Kidney (tissue), 22 donors: ENCODE results near the gene KCNAB1. TPM values are rescaled to one million over a fixed set of nuclear protein-coding genes. Genes with fewer than 3 reads are reported as not detected.
"Not testable (repeated sequence)": the region's sequence is repeated elsewhere in the genome, so short reads cannot be mapped to it uniquely, and the experiment has no call there.

Experiments used
- DNase-seq, 5 donors: peaks; one replicate each; pipeline ENCODE4 v3.0.0-alpha.2; 2013 to 2020
- FAIRE-seq: peaks from 2 replicates; lab custom pipeline; 2012; peaks lifted over from hg19 to GRCh38; lab: Jason Lieb, UNC
- H3K27ac ChIP-seq, 2 donors: one replicate each; pipeline ENCODE4 v1.7.0; 2013; ENCODE audit warnings: low read depth in 2 of 2, low read length in 2 of 2, inconsistent platforms in 1 of 2
- H3K27me3 ChIP-seq: one replicate; pipeline ENCODE4 v1.7.1; 2013; ENCODE audit warnings: low read length, inconsistent platforms; ENCODE audit not compliant: control insufficient read depth, insufficient read depth
- H3K36me3 ChIP-seq, 3 donors: one replicate each; pipeline versions ENCODE4 v1.7.0 to v1.7.1; 2013; ENCODE audit warnings: low read length in 3 of 3, control low read depth in 1 of 3, inconsistent platforms in 1 of 3; ENCODE audit not compliant: insufficient read depth in 3 of 3, control insufficient read depth in 2 of 3
- H3K4me1 ChIP-seq, 3 donors: one replicate each; pipeline versions ENCODE4 v1.7.0 to v1.7.1; 2013; ENCODE audit warnings: low read length in 3 of 3, inconsistent platforms in 1 of 3, low read depth in 1 of 3; ENCODE audit not compliant: control insufficient read depth in 2 of 3, insufficient read depth in 2 of 3
- H3K4me3 ChIP-seq, 3 donors: one replicate each; pipeline versions ENCODE4 v1.7.0 to v1.8.1; 2013; ENCODE audit warnings: low read length in 3 of 3, control low read depth in 1 of 3, inconsistent platforms in 1 of 3
- H3K9ac ChIP-seq, 3 donors: one replicate each; pipeline versions ENCODE4 v1.7.0 to v1.7.1; 2013; ENCODE audit warnings: low read length in 3 of 3, control low read depth in 1 of 3, inconsistent platforms in 1 of 3
- H3K9me3 ChIP-seq, 3 donors: one replicate each; pipeline versions ENCODE4 v1.7.0 to v1.7.1; 2013; ENCODE audit warnings: low read length in 3 of 3, control low read depth in 1 of 3, inconsistent platforms in 1 of 3; ENCODE audit not compliant: control insufficient read depth in 2 of 3, insufficient read depth in 1 of 3
- intact Hi-C: fragments of 100-400 bp; cut with DNase I; formaldehyde crosslinking; loops from one replicate; pipeline ENCODE4 v1.11.1; 2022
- long read RNA-seq, 10 donors: library from polyadenylated mRNA in 1 of 10; unstranded in 1 of 10; transcript quantifications; one replicate each; pipeline ENCODE4 v2.0.0 and lab custom pipeline, GENCODE V29; 2021 to 2026
- polyA plus RNA-seq: library from polyadenylated mRNA; stranded (reverse); fragments of 350-450 nt; fragmentation: Illumina TruSeq; extraction: RNeasy Lipid Tissue Mini Kit (QIAGEN cat#74804); gene quantifications from one replicate; pipeline ENCODE4 v1.2.3, GENCODE V29; 2014; ENCODE audit warnings: low read depth, low replicate concordance; ENCODE audit not compliant: insufficient read depth
- total RNA-seq: library from RNA; stranded (reverse); fragmentation: NEBNext Ultra II Directional; extraction: Animal tissue kit (Norgen Biotek cat#: 25700); gene quantifications from one replicate; pipeline ENCODE4 v1.2.1, GENCODE V29; 2021
- TF ChIP-seq, protein P1 (sequence below): IDR thresholded peaks from 3 replicates; pipeline ENCODE4 v1.5.1; 2012; ENCODE audit warnings: mild to moderate bottlenecking, moderate library complexity, borderline replicate concordance; ENCODE audit not compliant: insufficient read depth; ENCODE audit errors: extremely low read depth
- donor health status: control.
- donor health status: control.
- donor health status: control.
- donor health status: control.
- donor health status: control.
- donor health status: DM: yes; HTN: yes; CAD: no.
- donor health status: Normal renal cell carcinoma (clear cell type).

The KCNAB1 gene
- total RNA-seq: 6.6 TPM
- polyA plus RNA-seq: 1.7 TPM
- long read RNA-seq, donor 1: 0 reads
- long read RNA-seq, donor 2: 0 reads
- long read RNA-seq, donor 3: 0 reads
- long read RNA-seq, donor 4, full-length matches to known transcripts: 2 of 145 reads
- long read RNA-seq, donor 4, partial matches to known transcripts: 138 of 145 reads
- long read RNA-seq, donor 4, other reads (novel, unspliced or antisense): 5 of 145 reads
- long read RNA-seq, donor 5: 0 reads
- long read RNA-seq, donor 6, partial matches to known transcripts: 59 of 220 reads
- long read RNA-seq, donor 6, other reads (novel, unspliced or antisense): 161 of 220 reads
- long read RNA-seq, donor 7, full-length matches to known transcripts: 1 of 18 reads
- long read RNA-seq, donor 7, partial matches to known transcripts: 2 of 18 reads
- long read RNA-seq, donor 7, other reads (novel, unspliced or antisense): 15 of 18 reads
- long read RNA-seq, donor 8: 0 reads
- long read RNA-seq, donor 9: 0 reads
- long read RNA-seq, donor 10, partial matches to known transcripts: 129 of 129 reads
- long read RNA-seq, donor 10, other reads (novel, unspliced or antisense): 0 of 129 reads

DNA sequence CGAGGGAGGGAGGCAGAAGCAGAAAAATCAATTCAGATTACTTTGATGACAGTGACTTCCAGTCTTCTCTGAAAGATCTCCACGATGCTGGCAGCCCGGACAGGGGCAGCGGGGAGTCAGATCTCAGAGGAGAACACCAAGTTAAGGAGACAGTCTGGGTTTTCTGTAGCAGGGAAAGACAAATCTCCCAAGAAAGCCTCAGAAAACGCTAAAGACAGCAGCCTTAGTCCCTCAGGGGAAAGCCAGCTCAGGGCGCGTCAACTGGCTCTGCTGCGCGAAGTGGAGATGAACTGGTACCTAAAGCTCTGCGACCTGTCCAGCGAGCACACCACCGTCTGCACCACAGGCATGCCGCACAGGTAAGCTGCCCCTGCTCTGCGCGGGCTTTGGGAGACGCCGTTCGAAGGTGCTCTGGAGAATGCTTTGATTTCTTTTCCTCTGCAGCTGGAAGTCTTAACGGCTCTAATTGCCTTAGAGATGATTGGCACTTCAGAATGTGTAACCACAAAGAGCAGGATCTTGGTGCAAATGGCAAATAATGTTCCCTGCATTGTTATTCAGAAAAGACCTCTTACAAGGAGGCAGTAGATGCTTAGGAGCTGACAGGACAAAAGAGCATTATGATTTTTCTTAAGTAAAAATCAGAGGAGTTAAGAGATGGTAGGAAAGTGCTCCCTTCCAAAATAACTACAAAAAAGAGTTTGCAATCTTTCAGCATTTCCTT is at the start of gene KCNAB1:
KCNAB1 (plus strand) TSS at position 51 of the 724 bp plus-strand sequence.
- intact Hi-C loops: no loop called here
- no peaks in the 10 kb centered on the region for H3K9me3 ChIP-seq
- H3K27me3 ChIP-seq: no peaks in the 10 kb centered on the region
- H3K27ac ChIP-seq: no peak within 1 kb of the TSS
- H3K4me3 ChIP-seq: no peak within 1 kb of the TSS
- no peaks in the 10 kb centered on the region for H3K36me3 ChIP-seq
- no peak for DNase-seq
- no peak for FAIRE-seq
- no peak within 1 kb of the TSS for H3K9ac ChIP-seq
- H3K4me1 ChIP-seq: no peaks in the 10 kb centered on the region
- TF ChIP-seq, protein P1, sequence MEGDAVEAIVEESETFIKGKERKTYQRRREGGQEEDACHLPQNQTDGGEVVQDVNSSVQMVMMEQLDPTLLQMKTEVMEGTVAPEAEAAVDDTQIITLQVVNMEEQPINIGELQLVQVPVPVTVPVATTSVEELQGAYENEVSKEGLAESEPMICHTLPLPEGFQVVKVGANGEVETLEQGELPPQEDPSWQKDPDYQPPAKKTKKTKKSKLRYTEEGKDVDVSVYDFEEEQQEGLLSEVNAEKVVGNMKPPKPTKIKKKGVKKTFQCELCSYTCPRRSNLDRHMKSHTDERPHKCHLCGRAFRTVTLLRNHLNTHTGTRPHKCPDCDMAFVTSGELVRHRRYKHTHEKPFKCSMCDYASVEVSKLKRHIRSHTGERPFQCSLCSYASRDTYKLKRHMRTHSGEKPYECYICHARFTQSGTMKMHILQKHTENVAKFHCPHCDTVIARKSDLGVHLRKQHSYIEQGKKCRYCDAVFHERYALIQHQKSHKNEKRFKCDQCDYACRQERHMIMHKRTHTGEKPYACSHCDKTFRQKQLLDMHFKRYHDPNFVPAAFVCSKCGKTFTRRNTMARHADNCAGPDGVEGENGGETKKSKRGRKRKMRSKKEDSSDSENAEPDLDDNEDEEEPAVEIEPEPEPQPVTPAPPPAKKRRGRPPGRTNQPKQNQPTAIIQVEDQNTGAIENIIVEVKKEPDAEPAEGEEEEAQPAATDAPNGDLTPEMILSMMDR: no peak

DNA sequence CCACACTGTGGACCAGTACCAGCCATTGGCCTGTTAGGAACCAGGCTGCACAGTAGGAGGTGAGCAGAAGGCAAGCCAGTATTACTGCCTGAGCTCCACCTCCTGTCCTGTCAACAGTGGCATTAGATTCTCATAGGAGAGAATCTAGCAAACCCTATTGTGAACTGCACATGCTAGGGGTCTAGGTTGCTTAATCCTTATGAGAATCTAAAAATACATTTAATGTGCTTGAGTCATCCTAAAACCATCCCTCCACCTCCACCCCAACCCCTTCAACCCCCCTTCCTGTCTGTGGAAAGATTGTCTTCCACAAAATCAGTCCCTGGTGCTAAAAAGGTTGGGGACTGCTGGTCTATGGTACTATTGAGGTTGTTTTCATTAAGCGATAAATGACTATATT is 49.3 kb upstream of the KCNAB1 start:
- TF ChIP-seq, protein P1: no peak

DNA sequence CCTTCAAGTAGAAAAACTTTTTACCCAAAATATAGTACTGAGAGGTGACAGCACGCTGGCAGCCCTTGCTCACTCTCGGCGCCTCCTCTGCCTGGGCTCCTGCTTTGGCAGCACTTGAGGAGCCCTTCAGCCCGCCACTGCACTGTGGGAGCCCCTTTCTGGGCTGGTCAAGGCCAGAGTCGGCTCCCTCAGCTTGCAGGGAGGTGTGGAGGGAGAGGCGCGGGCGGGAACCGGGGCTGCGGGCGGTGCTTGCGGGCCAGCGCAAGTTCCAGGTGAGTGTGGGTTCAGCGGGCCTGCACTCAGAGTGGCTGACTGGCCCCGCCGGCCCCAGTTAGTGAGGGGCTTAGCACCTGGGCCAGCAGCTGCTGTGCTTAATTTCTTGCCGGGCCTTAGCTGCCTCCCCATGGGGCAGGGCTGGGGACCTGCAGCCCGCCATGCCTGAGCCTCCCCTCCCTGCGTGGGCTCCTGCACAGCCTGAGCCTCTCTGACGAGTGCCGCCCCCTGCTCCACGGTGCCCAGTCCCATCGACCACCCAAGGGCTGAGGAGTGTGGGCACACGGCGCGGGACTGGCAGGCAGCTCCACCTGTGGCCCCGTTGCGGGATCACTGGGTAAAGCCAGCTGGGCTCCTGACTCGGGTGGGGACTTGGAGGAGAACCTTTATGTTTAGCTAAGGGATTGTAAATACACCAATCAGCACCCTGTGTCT is 47.3 kb upstream of the KCNAB1 start:
- H3K4me1 ChIP-seq, H3K27ac ChIP-seq, FAIRE-seq, H3K9ac ChIP-seq, H3K4me3 ChIP-seq, H3K9me3 ChIP-seq, H3K27me3 ChIP-seq, intact Hi-C loops, H3K36me3 ChIP-seq: not testable (repeated sequence)
- DNase-seq: peak in 1 of 5 donors; percentile 55

More for the DNA sequence above, 49.3 kb upstream of the KCNAB1 start:
- no peaks in the 10 kb centered on the region for H3K27me3 ChIP-seq
- H3K4me3 ChIP-seq: no peak overlapping the region
- H3K4me1 ChIP-seq: no peaks in the 10 kb centered on the region
- H3K36me3 ChIP-seq: no peaks in the 10 kb centered on the region
- intact Hi-C loops: no loop called here
- H3K9me3 ChIP-seq: no peaks in the 10 kb centered on the region
- H3K9ac ChIP-seq: no peak overlapping the region
- H3K27ac ChIP-seq: no peak overlapping the region
- DNase-seq (no peak), FAIRE-seq (no peak)
